K562 (cell line): Measurements from ENCODE around the gene MTHFD2. TPM values are rescaled to one million over a fixed set of nuclear protein-coding genes. Genes with fewer than 3 reads are reported as not detected.
A peak's percentile ranks its signal among the peaks of the same experiment; 100 is the strongest.

Experiments
- ATF1 ChIP-seq, 2 experiments: fragments of 450-650 bp in 1 of 2; IDR thresholded peaks; 2 replicates each; pipeline ENCODE4 v1.6.1; 2016; ENCODE audit warnings: missing compliant biosample characterization in 1 of 2, missing genetic modification characterization in 1 of 2
- BRD4 ChIP-seq: fragments of 200-600 bp; sonication (generic); IDR thresholded peaks from 2 replicates; pipeline ENCODE4 v1.6.1; 2017; ENCODE audit warnings: inconsistent platforms
- ELF1 ChIP-seq: fragments of 200-800 bp; sonication (Bioruptor generic); IDR thresholded peaks from 2 replicates; pipeline ENCODE4 v1.6.1; 2016; ENCODE audit warnings: missing genetic modification characterization, missing compliant biosample characterization
- EP400 ChIP-seq: fragments of 450-650 bp; IDR thresholded peaks from 2 replicates; pipeline ENCODE4 v1.6.1; 2017; ENCODE audit warnings: antibody characterized with exemption, mild to moderate bottlenecking, moderate library complexity
- FOXK2 ChIP-seq, 2 experiments: fragments of 450-650 bp; IDR thresholded peaks in 1 of 2; conservative IDR thresholded peaks in 1 of 2; 2 replicates each; pipeline ENCODE4 v1.6.1; 2016; ENCODE audit warnings: low read depth in 2 of 2, mild to moderate bottlenecking in 1 of 2
- JUND ChIP-seq, 2 experiments: IDR thresholded peaks; 2 replicates in 1 of 2; 3 replicates in 1 of 2; pipeline ENCODE4 v1.6.1; 2011; ENCODE audit warnings: borderline replicate concordance in 2 of 2, low read depth in 2 of 2, low read length in 2 of 2, improper control_type of control experiment in 1 of 2, missing biosample characterization in 1 of 2, missing genetic modification characterization in 1 of 2, missing genetic modification reagents in 1 of 2
- NCOA2 ChIP-seq, 2 experiments: fragments of 450-650 bp; IDR thresholded peaks; 2 replicates each; pipeline ENCODE4 v1.6.1; 2018; ENCODE audit warnings: mild to moderate bottlenecking in 2 of 2, moderate library complexity in 1 of 2; ENCODE audit not compliant: partially characterized antibody in 2 of 2
- NKRF ChIP-seq: fragments of 450-650 bp; IDR thresholded peaks from 2 replicates; pipeline ENCODE4 v1.6.1; 2016; ENCODE audit warnings: borderline replicate concordance
- NR1H2 ChIP-seq: sonication (generic); formaldehyde crosslinking; IDR thresholded peaks from 2 replicates; pipeline ENCODE4 v1.4.0; 2020; ENCODE audit warnings: mild to moderate bottlenecking, missing genetic modification reagents
- RHOXF2B ChIP-seq: fragments of 250-450 bp; sonication (Bioruptor Pico); conservative IDR thresholded peaks from 2 replicates; pipeline ENCODE4 v1.5.1; 2021
- SMARCA5 ChIP-seq: fragments of 450-650 bp; IDR thresholded peaks from 2 replicates; pipeline ENCODE4 v1.6.1; 2016
- TBP ChIP-seq: optimal IDR thresholded peaks from 2 replicates; pipeline ENCODE3; 2011; ENCODE audit warnings: low read depth, low read length, improper control_type of control experiment
- TRIM24 ChIP-seq, 2 experiments: fragments of 450-650 bp; IDR thresholded peaks; 2 replicates each; pipeline ENCODE4 v1.6.1; 2016
- ZFP91 ChIP-seq: sonication (generic); formaldehyde crosslinking; IDR thresholded peaks from 2 replicates; pipeline ENCODE4 v1.8.0; 2022; ENCODE audit warnings: mild to moderate bottlenecking, missing genetic modification reagents
- ZNF253 ChIP-seq: fragments of 250-450 bp; sonication (Bioruptor Pico); conservative IDR thresholded peaks from 2 replicates; pipeline ENCODE4 v1.6.1; 2021; ENCODE audit warnings: mild to moderate bottlenecking
- polyA plus RNA-seq, 8 experiments: library from polyadenylated mRNA; depleted of rRNA in 4 of 8; stranded (reverse) in 5 of 8; unstranded in 3 of 8; fragments of >200 nt; fragmentation: Nextera tagmentation in 2 of 8; fragmentation: Illumina TruSeq in 1 of 8; extraction: Ambion mirVana in 2 of 8; extraction: Trizol in 1 of 8; gene quantifications; 2 replicates each; pipeline versions ENCODE4 v1.2.1 to v1.2.3, GENCODE V29; 2011 to 2014; ENCODE audit warnings: inconsistent platforms in 1 of 8, missing spikeins in 1 of 8
- total RNA-seq, 7 experiments: library from RNA; depleted of rRNA in 6 of 7; stranded (reverse); fragments of >200 nt in 6 of 7; fragmentation: Illumina TruSeq in 2 of 7; extraction: Trizol in 2 of 7; gene quantifications; 2 replicates each; pipeline versions ENCODE4 v1.2.1 to v1.2.3, GENCODE V29; 2011 to 2021; ENCODE audit warnings: low replicate concordance in 1 of 7
- TF ChIP-seq, protein P1 (sequence below): fragments of 250-450 bp; sonication (Bioruptor Pico); IDR thresholded peaks from 2 replicates; pipeline ENCODE4 v1.4.0; 2020

MTHFD2 gene
- total and polyA plus RNA-seq, 9 of the 15 experiments (the other 6 are each of a cell fraction or from before 2014, with no cell fraction given) = 113 to 520 (median 234) TPM

DNA sequence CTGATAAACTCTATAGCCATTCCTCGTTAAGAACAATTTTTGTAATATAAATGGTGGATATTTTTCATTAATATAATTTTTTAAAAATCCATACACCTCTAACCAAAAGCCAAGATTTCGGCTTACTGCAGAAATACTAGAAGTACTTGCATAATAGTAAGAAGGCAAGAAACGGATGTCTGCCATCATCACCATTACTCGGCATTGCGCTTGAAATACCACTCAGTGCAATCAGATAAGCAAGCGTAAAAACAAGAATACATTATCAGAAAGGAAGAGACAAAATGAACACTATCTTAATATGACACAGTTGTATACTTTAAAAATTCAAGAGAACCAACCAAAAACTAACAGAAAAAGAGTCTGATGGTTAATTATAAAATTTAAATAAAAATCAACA lies 35.5 kb upstream of the MTHFD2 start (continued):
- no peak for TF ChIP-seq FOXK2 (conservative IDR thresholded peaks at IDR 0.05 in 1 of 2, IDR thresholded peaks at IDR 0.05 in 1 of 2; ENCODE audit: low read depth in 2 of 2)
- TF ChIP-seq BRD4 = no peak
- TF ChIP-seq TRIM24 (IDR thresholded peaks at IDR 0.05) = no peak; a peak in 1 of 4 replicates
- TF ChIP-seq ATF1 (CRISPR knock-in tag; IDR thresholded peaks at IDR 0.05) = no peak
- TF ChIP-seq ATF1 (tag; IDR thresholded peaks at IDR 0.05) = no peak
- TF ChIP-seq ELF1 (tag) = no peak
- no peak for TF ChIP-seq NCOA2 (IDR thresholded peaks at IDR 0.05; ENCODE audit: partially characterized antibody in 2 of 2)
- TF ChIP-seq NR1H2 (CRISPR knock-in tag) = no peak
- TF ChIP-seq NKRF = no peak
- no peak for TF ChIP-seq RHOXF2B (CRISPR knock-in tag)
- TF ChIP-seq TBP = no peak
- TF ChIP-seq SMARCA5 = no peak
- no peak for TF ChIP-seq EP400
- TF ChIP-seq ZNF253 (CRISPR knock-in tag) = no peak
- no peak for TF ChIP-seq ZFP91 (CRISPR knock-in tag)
- TF ChIP-seq, protein P1, sequence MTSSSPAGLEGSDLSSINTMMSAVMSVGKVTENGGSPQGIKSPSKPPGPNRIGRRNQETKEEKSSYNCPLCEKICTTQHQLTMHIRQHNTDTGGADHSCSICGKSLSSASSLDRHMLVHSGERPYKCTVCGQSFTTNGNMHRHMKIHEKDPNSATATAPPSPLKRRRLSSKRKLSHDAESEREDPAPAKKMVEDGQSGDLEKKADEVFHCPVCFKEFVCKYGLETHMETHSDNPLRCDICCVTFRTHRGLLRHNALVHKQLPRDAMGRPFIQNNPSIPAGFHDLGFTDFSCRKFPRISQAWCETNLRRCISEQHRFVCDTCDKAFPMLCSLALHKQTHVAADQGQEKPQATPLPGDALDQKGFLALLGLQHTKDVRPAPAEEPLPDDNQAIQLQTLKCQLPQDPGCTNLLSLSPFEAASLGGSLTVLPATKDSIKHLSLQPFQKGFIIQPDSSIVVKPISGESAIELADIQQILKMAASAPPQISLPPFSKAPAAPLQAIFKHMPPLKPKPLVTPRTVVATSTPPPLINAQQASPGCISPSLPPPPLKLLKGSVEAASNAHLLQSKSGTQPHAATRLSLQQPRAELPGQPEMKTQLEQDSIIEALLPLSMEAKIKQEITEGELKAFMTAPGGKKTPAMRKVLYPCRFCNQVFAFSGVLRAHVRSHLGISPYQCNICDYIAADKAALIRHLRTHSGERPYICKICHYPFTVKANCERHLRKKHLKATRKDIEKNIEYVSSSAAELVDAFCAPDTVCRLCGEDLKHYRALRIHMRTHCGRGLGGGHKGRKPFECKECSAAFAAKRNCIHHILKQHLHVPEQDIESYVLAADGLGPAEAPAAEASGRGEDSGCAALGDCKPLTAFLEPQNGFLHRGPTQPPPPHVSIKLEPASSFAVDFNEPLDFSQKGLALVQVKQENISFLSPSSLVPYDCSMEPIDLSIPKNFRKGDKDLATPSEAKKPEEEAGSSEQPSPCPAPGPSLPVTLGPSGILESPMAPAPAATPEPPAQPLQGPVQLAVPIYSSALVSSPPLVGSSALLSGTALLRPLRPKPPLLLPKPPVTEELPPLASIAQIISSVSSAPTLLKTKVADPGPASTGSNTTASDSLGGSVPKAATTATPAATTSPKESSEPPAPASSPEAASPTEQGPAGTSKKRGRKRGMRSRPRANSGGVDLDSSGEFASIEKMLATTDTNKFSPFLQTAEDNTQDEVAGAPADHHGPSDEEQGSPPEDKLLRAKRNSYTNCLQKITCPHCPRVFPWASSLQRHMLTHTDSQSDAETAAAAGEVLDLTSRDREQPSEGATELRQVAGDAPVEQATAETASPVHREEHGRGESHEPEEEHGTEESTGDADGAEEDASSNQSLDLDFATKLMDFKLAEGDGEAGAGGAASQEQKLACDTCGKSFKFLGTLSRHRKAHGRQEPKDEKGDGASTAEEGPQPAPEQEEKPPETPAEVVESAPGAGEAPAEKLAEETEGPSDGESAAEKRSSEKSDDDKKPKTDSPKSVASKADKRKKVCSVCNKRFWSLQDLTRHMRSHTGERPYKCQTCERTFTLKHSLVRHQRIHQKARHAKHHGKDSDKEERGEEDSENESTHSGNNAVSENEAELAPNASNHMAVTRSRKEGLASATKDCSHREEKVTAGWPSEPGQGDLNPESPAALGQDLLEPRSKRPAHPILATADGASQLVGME = no peak
- TF ChIP-seq JUND (IDR thresholded peaks at IDR 0.05; ENCODE audit: borderline replicate concordance, low read depth, low read length) = no peak
- TF ChIP-seq JUND (tag; IDR thresholded peaks at IDR 0.05; ENCODE audit: borderline replicate concordance, low read depth, low read length) = peak; percentile 20; the same call in 1 of the 3 replicates
